Natural killer cell (primary cell): ENCODE results near the gene MAML3. TPM values are rescaled to one million over a fixed set of nuclear protein-coding genes. Genes with fewer than 3 reads are reported as not detected.

Source experiments
- ATAC-seq, 3 donors: fragments of 150-1000 bp in 2 of 3; fragments of 200-7000 bp in 1 of 3; cut with Tn5 transposase; 1 replicate in 1 of 3; 2 replicates in 2 of 3; pipeline ENCODE4 v1.10.0; 2021; ENCODE audit warnings: mild to moderate bottlenecking in 2 of 3, moderate library complexity in 2 of 3
- DNase-seq, 2 donors: peaks; one replicate each; pipeline versions ENCODE4 v3.0.0 to v3.0.0-alpha.2; 2013 to 2021; ENCODE audit warnings: mixed read lengths in 1 of 2
- H3K27ac ChIP-seq: one replicate; pipeline ENCODE4 v1.5.1; 2013; ENCODE audit warnings: mild to moderate bottlenecking, low read length
- H3K27me3 ChIP-seq: one replicate; pipeline ENCODE4 v1.6.1; 2013; ENCODE audit warnings: low read length; ENCODE audit not compliant: control insufficient read depth, insufficient read depth
- H3K36me3 ChIP-seq: one replicate; pipeline ENCODE4 v1.6.1; 2013; ENCODE audit warnings: low read length; ENCODE audit not compliant: control insufficient read depth, insufficient read depth
- H3K4me1 ChIP-seq: one replicate; pipeline ENCODE4 v1.6.1; 2013; ENCODE audit warnings: low read length; ENCODE audit not compliant: control insufficient read depth, insufficient read depth
- H3K4me3 ChIP-seq: one replicate; pipeline ENCODE4 v1.5.1; 2013; ENCODE audit warnings: low read length
- H3K9me3 ChIP-seq: one replicate; pipeline ENCODE4 v1.6.1; 2013; ENCODE audit warnings: low read length; ENCODE audit not compliant: control insufficient read depth, insufficient read depth
- H3K27ac Mint-ChIP-seq, 2 donors: one replicate each; pipeline ENCODE4 v1.8.0; 2022; ENCODE audit warnings: mild to moderate bottlenecking in 2 of 2, mixed read lengths in 2 of 2, moderate library complexity in 1 of 2
- H3K27me3 Mint-ChIP-seq, 2 donors: one replicate each; pipeline ENCODE4 v1.8.0; 2022; ENCODE audit warnings: low read depth in 2 of 2, mixed read lengths in 2 of 2
- H3K36me3 Mint-ChIP-seq: one replicate; pipeline ENCODE4 v1.8.0; 2022; ENCODE audit warnings: mixed read lengths
- H3K4me1 Mint-ChIP-seq, 2 donors: one replicate each; pipeline ENCODE4 v1.8.0; 2022; ENCODE audit warnings: mixed read lengths in 2 of 2
- H3K4me3 Mint-ChIP-seq: one replicate; pipeline ENCODE4 v1.8.0; 2022; ENCODE audit warnings: mild to moderate bottlenecking, moderate library complexity, mixed read lengths
- H3K9me3 Mint-ChIP-seq, 2 donors: one replicate each; pipeline ENCODE4 v1.8.0; 2022; ENCODE audit warnings: mixed read lengths in 2 of 2
- CTCF ChIP-seq: fragments of 200-600 bp; IDR thresholded peaks from one replicate; pipeline ENCODE4 v1.8.0; 2022; ENCODE audit warnings: antibody characterized with exemption
- WGBS: methylation state at CpG from one replicate; pipeline ENCODE4 v1.1.7; 2013; ENCODE audit warnings: missing lambda C conversion rate; ENCODE audit not compliant: insufficient coverage; 5-methylcytosine and 5-hydroxymethylcytosine counted together
- intact Hi-C: fragments of 100-400 bp; cut with micrococcal nuclease; formaldehyde crosslinking; loops from one replicate; pipeline ENCODE4 v1.14.2; 2022
- total RNA-seq, 4 donors: library from RNA; stranded (reverse); fragments of 120-200 nt in 1 of 4; gene quantifications; one replicate each; pipeline versions ENCODE4 v1.2.3 to v1.2.4, GENCODE V29; 2013 to 2022

The MAML3 gene
- total RNA-seq, 3 donors from 2014 or later (not counting 1 experiment from before 2014, with no cell fraction given): 1.7 to 5.6 (median 2.8) TPM

GRCh38 chr4:140108243-140108642 is 45.7 kb downstream of the MAML3 start:
- peaks cover 7 to 8% of the 10 kb centered on the region in 2 donors for H3K27me3 Mint-ChIP-seq
- H3K36me3 Mint-ChIP-seq: no peaks in the 10 kb centered on the region
- intact Hi-C loops: no loop called here
- no peak for TF ChIP-seq CTCF
- no peak for DNase-seq
- 28% methylated on average over 3 of the region's 4 CpGs for WGBS
- H3K4me3 Mint-ChIP-seq: no peak overlapping the region
- H3K27ac ChIP-seq: no peak overlapping the region
- H3K27ac Mint-ChIP-seq: no peak overlapping the region
- no peak overlapping the region for H3K4me3 ChIP-seq
- H3K27me3 ChIP-seq: no peaks in the 10 kb centered on the region
- no peaks in the 10 kb centered on the region for H3K9me3 Mint-ChIP-seq
- H3K4me1 Mint-ChIP-seq: peaks cover 0 to 5% of the 10 kb centered on the region in 2 donors
- H3K4me1 ChIP-seq: peaks cover 6% of the 10 kb centered on the region
- no peaks in the 10 kb centered on the region for H3K36me3 ChIP-seq
- no peak for ATAC-seq
- H3K9me3 ChIP-seq: no peaks in the 10 kb centered on the region

- Histone ChIP-seq H3K27ac (no peak overlapping the region), H3K36me3 (no peaks in the 10 kb centered on the region), H3K27me3 (no peaks in the 10 kb centered on the region), H3K9me3 (no peaks in the 10 kb centered on the region), H3K4me1 (peaks cover 6% of the 10 kb centered on the region), H3K4me3 (no peak overlapping the region)
- ATAC-seq (no peak), DNase-seq (no peak)
- H3K27me3 Mint-ChIP-seq: peaks cover 11 to 16% of the 10 kb centered on the region in 2 donors
- intact Hi-C loops: no loop called here
- no peak overlapping the region for H3K4me3 Mint-ChIP-seq
- no peaks in the 10 kb centered on the region for H3K36me3 Mint-ChIP-seq
- H3K9me3 Mint-ChIP-seq: no peaks in the 10 kb centered on the region
- no peak overlapping the region for H3K27ac Mint-ChIP-seq
- WGBS: no CpG with 5 or more reads among the region's 1 CpG
- no peak for TF ChIP-seq CTCF
- peaks cover 0 to 5% of the 10 kb centered on the region in 2 donors for H3K4me1 Mint-ChIP-seq
Measured at GRCh38 chr4:140106289-140106844, 47.6 kb downstream of the MAML3 start.

- ATAC-seq (no peak), DNase-seq (no peak)
- 100% methylated on average over 2 of the region's 2 CpGs for WGBS
- Histone ChIP-seq H3K4me3 (no peak overlapping the region), H3K9me3 (no peaks in the 10 kb centered on the region), H3K4me1 (peaks cover 6% of the 10 kb centered on the region), H3K27me3 (no peaks in the 10 kb centered on the region), H3K36me3 (no peaks in the 10 kb centered on the region), H3K27ac (no peak overlapping the region)
- Mint-ChIP-seq H3K27ac (no peak overlapping the region), H3K36me3 (no peaks in the 10 kb centered on the region), H3K4me3 (no peak overlapping the region), H3K27me3 (peaks cover 14 to 16% of the 10 kb centered on the region in 2 donors), H3K9me3 (no peaks in the 10 kb centered on the region), H3K4me1 (peaks cover 0 to 5% of the 10 kb centered on the region in 2 donors)
- intact Hi-C loops: no loop called here
- no peak for TF ChIP-seq CTCF
Measured at GRCh38 chr4:140105436-140105835, 48.5 kb downstream of the MAML3 start.

GRCh38 chr4:140103676-140104075 is 50.3 kb downstream of the MAML3 start:
- intact Hi-C loops: no loop called here
- Histone ChIP-seq H3K27me3 (no peaks in the 10 kb centered on the region), H3K27ac (peak overlapping the region; percentile 28), H3K4me3 (no peak overlapping the region), H3K9me3 (no peaks in the 10 kb centered on the region), H3K4me1 (peaks cover 11% of the 10 kb centered on the region), H3K36me3 (no peaks in the 10 kb centered on the region)
- ATAC-seq (peak; percentile 71 to 85 (median 79)), DNase-seq (peak in 1 of 2 donors; percentile 52)
- Mint-ChIP-seq H3K4me1 (peaks cover 10 to 14% of the 10 kb centered on the region in 2 donors), H3K27me3 (peaks cover 18 to 27% of the 10 kb centered on the region in 2 donors), H3K9me3 (no peaks in the 10 kb centered on the region), H3K36me3 (no peaks in the 10 kb centered on the region), H3K4me3 (no peak overlapping the region), H3K27ac (no peak overlapping the region)
- no peak for TF ChIP-seq CTCF
- WGBS: 18% methylated on average over 2 of the region's 3 CpGs
